ENCODE data around the gene FER. TPM values are rescaled to one million over a fixed set of nuclear protein-coding genes. Genes with fewer than 3 reads are reported as not detected.
"Not testable (repeated sequence)": the region's sequence is repeated elsewhere in the genome, so short reads cannot be mapped to it uniquely, and the experiment has no call there.

Gene FER
- polyA plus RNA-seq, 1 of the 3 experiments (the other 2 are of a cell fraction) = 1.8 TPM

GRCh38 chr5:108765647-108766046 is 17.9 kb downstream of the FER start (continued):
- TF ChIP-seq RFX5 (IDR thresholded peaks at IDR 0.05; ENCODE audit: low read length) = no peak
- TF ChIP-seq NFIC (IDR thresholded peaks at IDR 0.05; ENCODE audit: borderline replicate concordance) = no peak
- no peak for TF ChIP-seq FOXJ3 (CRISPR knock-in tag; IDR thresholded peaks at IDR 0.05)
- TF ChIP-seq CHD2 (IDR thresholded peaks at IDR 0.05; ENCODE audit: low read length, partially characterized antibody) = no peak
- no peak for TF ChIP-seq GABPA (IDR thresholded peaks at IDR 0.05; ENCODE audit: low read depth)

GRCh38 chr5:108766916-108767315 is 19.2 kb downstream of the FER start:
- H3K79me2 ChIP-seq (ENCODE audit: insufficient read depth) = peaks cover 32% of the 10 kb centered on the region
- CTCF ChIA-PET; POLR2A ChIA-PET; H3K27ac ChIP-seq (ENCODE audit: low read depth in 2 of 2, low read length in 1 of 2); H3K9me3 ChIP-seq; H3K4me3 ChIP-seq (ENCODE audit: low read depth in 2 of 2, low read length in 1 of 2); H2AFZ ChIP-seq (ENCODE audit: low read depth); DNase-seq; H3K9ac ChIP-seq; H3K9me2 ChIP-seq; H3K27me3 ChIP-seq (ENCODE audit: insufficient read depth); H3K4me2 ChIP-seq; H3K36me3 ChIP-seq (replicated peaks in 1 of 2; ENCODE audit: control insufficient read depth in 1 of 2, insufficient read depth in 2 of 2, low read length in 1 of 2); H3K4me1 ChIP-seq (ENCODE audit: control insufficient read depth in 1 of 2, insufficient read depth in 2 of 2, low read depth in 1 of 2, low read length in 1 of 2); H3F3A ChIP-seq (replicated peaks; ENCODE audit: insufficient read depth); H4K20me1 ChIP-seq (ENCODE audit: insufficient read depth): not testable (repeated sequence)
- 98% methylated on average over 5 of the region's 5 CpGs for WGBS (ENCODE audit: low lambda C conversion rate)

- no peak overlapping the region for H2AFZ ChIP-seq (ENCODE audit: low read depth)
- H3K9ac ChIP-seq = no peak overlapping the region
- no peaks in the 10 kb centered on the region for H3K27me3 ChIP-seq (ENCODE audit: insufficient read depth)
- no peaks in the 10 kb centered on the region for H3K9me3 ChIP-seq
- no peaks in the 10 kb centered on the region for H3F3A ChIP-seq (replicated peaks; ENCODE audit: insufficient read depth)
- H3K9me2 ChIP-seq = no peaks in the 10 kb centered on the region
- H3K4me3 ChIP-seq (ENCODE audit: low read depth in 2 of 2, low read length in 1 of 2) = no peak overlapping the region
- H3K79me2 ChIP-seq (ENCODE audit: insufficient read depth) = peaks cover 33% of the 10 kb centered on the region
- no peaks in the 10 kb centered on the region for H4K20me1 ChIP-seq (ENCODE audit: insufficient read depth)
- no peak overlapping the region; the same call in 1 of the 2 replicates for H3K4me2 ChIP-seq
- peaks cover 0 to 13% of the 10 kb centered on the region in 2 experiments for H3K36me3 ChIP-seq (replicated peaks in 1 of 2; ENCODE audit: control insufficient read depth in 1 of 2, insufficient read depth in 2 of 2, low read length in 1 of 2)
- ChIA-PET POLR2A (no interaction called here), CTCF (interaction anchor here (0.6 to 1.4 kb wide), 3 partner anchors 17 to 1005 kb away, joined by 3 to 4 read pairs (median 3); no protein-coding TSS in a partner anchor)
- H3K27ac ChIP-seq (ENCODE audit: low read depth in 2 of 2, low read length in 1 of 2) = no peak overlapping the region
- no peak for DNase-seq
- no peaks in the 10 kb centered on the region for H3K4me1 ChIP-seq (ENCODE audit: control insufficient read depth in 1 of 2, insufficient read depth in 2 of 2, low read depth in 1 of 2, low read length in 1 of 2)
- 94% methylated on average over 1 of the region's 1 CpG for WGBS (ENCODE audit: low lambda C conversion rate)
- TF ChIP-seq MXI1 (IDR thresholded peaks at IDR 0.05; ENCODE audit: low read depth, low read length) (no peak), USF2 (IDR thresholded peaks at IDR 0.05; ENCODE audit: borderline replicate concordance, low read depth, low read length) (no peak), ZBTB33 (IDR thresholded peaks at IDR 0.05; ENCODE audit: borderline replicate concordance, low read depth) (no peak)
Measured at GRCh38 chr5:108769352-108769751, 21.7 kb downstream of the FER start.
